Measurements from ENCODE around the gene CD248. TPM values are rescaled to one million over a fixed set of nuclear protein-coding genes. Genes with fewer than 3 reads are reported as not detected.
"Not testable (repeated sequence)": the region's sequence is repeated elsewhere in the genome, so short reads cannot be mapped to it uniquely, and the experiment has no call there.

CD248 gene
- polyA plus RNA-seq, 1 donor: 52.2 TPM

DNA sequence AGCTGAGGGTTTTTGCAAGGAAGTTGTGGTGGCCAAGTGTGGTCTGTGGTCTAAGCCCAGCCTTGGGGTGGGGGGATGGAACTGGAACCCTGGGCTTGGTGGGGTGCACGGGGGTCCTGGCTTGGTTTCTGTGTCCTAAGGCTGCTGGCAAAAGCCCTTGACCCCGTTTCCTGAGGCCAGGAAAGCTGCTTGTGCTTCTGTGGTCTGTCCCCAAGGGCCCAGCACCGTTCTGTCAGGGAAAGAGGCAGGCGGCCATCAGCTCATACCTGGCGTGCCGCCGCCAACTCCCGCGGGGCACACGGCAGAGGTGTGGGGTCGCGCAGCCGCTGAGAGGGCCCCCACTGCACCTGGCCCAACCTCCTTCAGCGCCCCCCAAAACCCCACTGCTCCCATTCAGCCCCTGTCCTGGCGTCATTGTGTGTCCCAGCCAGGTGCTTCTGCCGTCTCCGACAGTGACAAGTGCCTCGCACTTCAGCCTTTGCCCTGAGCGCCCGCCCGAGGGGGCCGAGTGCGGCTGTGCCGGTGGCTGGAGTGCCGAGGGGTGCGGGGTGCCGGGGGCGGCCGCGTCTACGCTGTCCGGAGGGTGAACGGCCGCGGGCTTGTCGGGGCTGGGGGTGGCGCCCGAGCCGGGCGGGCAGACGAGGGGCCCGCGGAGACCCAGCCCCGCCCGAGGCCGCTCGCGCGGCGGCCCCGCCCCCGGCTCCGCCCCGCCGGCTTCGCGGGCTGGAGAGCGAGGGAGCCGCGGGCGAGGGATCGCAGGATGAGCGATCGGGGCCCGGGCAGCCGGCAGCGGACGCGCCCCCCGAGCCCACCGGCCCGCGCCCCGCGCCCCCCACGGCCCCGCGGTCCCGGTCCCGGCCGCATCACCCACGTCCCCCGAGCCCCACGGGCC is 39.1 kb downstream of the CD248 start, which contains the start of gene CNIH2:
TSS of gene CNIH2 (plus strand) at position 705 of the 892 bp plus-strand sequence. CDS start 282 bp downstream, outside the sequence.
- DNase-seq: no peak

DNA sequence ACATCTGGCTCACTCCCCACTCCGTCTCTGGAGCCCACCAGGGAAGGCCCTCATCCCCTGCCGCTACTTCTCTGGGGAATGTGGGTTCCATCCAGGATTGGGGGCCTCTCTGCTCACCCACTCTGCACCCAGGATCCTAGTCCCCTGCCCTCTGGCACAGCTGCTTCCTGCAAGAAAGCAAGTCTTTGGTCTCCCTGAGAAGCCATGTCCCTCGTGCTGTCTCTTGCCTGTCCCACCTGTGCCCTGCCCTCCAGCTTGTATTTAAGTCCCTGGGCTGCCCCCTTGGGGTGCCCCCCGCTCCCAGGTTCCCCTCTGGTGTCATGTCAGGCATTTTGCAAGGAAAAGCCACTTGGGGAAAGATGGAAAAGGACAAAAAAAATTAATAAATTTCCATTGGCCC is 39.8 kb downstream of the CD248 start:
- not testable (repeated sequence) for DNase-seq

DNA sequence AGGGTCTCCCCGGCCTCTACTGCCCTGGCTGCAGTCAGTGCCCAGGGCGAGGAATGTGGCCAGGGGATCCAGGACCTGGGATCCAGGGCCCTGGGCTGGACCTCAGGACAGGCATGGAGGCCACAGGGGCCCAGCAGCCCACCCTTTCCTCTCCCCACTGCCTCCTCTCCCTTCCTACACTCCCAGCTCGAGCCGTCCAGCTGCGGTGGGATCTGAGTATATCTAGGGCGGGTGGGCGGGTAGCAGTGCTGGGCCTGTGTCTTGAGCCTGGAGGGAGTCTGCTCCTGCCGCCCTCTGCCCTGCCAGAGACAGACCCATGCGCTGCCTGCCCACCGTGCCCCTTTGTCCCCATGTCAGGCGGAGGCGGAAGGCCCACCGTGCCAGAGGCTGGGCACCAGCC is 40.2 kb downstream of the CD248 start:
- not testable (repeated sequence) for DNase-seq

DNA sequence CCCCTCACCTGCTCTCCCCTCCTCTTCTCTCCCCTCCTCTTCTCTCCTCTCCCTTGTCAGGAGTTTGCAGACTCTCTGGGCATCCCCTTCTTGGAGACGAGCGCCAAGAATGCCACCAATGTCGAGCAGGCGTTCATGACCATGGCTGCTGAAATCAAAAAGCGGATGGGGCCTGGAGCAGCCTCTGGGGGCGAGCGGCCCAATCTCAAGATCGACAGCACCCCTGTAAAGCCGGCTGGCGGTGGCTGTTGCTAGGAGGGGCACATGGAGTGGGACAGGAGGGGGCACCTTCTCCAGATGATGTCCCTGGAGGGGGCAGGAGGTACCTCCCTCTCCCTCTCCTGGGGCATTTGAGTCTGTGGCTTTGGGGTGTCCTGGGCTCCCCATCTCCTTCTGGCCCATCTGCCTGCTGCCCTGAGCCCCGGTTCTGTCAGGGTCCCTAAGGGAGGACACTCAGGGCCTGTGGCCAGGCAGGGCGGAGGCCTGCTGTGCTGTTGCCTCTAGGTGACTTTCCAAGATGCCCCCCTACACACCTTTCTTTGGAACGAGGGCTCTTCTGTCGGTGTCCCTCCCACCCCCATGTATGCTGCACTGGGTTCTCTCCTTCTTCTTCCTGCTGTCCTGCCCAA is 40.7 kb downstream of the CD248 start:
- no peak for DNase-seq

DNA sequence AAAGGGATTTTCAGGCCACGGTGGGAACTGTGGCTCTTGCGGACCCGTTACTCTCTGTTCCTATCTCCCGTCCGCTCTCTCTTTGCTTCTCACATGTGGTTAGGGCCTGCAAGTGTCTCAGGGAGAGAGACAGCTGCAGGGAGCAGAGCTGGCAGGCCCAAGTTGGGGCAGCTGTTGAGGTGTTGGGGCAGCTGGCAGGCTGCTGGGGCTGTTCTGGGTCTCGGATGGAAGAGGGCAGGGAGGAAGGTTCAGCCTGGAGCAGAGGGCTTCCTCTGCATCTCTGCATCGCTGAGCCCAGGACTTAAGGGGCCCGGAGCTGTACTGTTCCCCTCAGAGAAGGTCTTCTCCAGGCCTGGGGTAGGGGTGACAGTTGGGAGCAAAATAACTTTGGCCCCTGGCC is 41.4 kb downstream of the CD248 start:
- no peak for DNase-seq

DNA sequence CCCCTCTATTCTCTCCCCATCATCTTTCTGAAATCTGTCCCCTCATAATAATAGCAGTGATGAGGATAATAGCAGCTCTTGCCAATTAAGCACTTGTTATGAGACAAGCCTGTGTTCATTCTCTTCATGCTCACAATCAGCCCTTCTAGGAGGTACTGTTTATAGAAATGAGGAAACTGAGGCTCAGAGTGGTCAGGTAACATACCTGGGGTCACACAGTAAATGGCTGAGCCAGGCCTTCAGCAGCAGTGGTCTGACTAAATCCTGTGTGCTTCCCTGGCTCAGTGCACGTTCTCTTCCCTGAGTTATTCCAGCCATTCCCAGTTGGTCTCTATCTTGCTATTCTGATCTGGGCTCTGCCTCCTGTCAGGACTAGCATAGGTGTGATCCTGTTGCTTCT is 42.6 kb downstream of the CD248 start:
- DNase-seq: no peak

DNA sequence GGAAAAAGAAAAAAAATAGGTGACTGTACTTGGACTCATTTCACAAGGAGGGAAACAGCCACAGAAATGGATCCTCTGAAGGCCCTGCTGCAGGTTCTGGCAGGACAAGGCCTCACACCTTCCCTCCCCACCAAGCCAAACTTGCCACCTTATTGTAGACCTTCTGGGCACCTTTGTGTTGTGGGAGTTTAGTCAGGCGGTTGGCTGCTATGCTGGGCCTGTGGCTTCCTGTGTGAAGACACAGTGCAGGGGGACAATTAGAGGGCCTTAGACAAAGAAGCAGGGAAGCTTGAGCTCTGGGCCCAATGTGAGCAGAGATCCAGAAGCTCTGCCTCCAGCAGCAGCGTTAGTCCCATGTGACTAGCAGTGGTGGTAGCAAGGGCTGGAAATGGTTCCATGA is 44.2 kb downstream of the CD248 start:
- DNase-seq: no peak

DNA sequence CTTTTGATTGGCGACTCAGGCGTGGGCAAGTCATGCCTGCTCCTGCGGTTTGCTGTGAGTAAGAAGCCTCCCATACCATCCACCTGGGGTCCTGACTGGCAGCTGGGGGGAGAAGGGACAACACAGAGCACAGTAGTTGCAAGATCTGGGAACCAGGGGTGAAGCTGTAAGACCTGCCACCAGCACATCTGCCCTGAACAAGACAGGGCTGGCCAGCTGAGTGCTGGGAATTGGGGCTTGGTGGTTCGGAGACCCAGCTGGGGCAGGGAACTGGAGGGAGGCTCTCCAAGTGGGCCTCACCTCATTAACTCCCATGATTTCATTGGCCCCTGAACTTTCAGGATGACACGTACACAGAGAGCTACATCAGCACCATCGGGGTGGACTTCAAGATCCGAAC is 45.0 kb downstream of the CD248 start:
- DNase-seq: no peak

DNA sequence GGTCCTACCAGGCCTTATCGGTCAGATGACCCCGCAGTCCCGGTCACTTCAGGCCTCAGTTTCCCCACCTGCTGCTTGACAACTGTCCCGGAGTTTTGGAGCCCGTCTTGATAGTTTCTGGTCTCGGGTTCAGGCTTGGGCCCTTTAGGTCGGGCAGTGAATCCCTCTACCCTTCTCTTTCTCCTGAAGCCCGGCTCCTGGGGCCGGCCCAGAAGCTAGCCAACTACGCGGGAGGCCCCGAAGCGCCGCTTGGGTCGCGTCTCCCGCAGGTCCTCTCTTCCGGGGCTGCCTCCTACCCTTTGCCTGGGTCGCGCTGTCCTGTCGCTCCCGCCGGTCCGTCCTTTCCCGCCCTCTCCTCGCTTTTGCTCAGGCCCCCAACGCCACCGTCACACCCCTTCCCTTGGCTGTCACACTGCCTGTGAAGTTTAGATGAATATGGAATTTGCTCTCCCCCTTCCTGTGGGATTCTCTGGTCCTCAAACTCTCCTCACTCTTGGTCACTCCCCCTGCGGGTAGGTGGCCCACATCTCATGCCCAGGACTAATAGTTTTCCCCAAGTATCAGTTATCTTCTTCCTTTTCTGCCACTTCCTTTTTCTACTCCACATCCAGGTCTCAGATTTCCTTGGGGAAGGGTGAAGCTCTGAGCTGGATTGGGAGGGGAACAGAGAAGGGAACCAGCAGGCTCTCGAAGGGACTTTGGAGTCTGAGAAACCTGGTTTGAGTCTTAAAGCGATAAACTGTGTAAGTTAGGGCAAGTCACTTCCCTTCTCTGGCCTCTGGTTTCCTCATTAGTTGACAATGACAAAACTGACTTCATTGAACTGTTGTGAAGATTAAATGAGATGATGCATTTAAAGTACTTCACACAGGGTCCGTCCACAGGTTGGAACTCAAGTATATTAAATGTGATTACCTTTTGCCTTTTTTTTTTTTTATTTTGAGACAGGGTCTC is 47.6 kb downstream of the CD248 start:
- DNase-seq: no peak

DNA sequence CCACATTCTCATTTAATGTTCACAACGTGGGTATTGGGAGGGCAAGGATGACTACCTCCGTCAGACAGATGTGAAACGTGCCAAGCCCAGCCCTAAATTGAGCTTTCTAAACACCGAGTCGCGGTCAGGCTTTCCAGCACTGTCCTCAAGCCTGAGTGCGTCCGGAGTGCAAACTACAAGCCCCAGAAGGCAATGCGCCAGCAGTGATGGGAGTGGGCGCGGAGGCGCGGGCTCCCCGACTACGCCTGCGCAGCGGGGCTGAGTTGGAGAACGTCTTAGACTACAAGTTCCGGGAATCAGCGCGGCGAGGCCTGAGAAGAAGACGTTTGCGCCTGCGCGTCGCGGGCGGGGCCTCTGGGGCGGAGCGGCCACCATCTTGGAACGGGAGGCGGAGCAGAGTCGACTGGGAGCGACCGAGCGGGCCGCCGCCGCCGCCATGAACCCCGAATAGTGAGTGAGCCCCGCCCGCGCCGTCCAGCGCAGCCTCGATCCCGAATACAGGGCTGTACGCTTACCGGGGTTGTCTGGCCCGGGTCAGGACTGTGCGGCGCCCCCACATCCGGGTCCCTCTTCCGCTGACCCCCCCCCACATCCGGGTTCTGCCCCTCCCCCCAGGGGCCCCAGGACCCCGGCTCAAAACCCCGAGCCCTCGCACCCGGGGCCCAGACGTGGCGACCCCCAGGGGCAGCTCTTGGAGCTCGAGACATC is 48.4 kb downstream of the CD248 start, which contains the start of gene RAB1B:
TSS of gene RAB1B (plus strand) at position 396 of the 708 bp plus-strand sequence. CDS start at position 437, 41 bp downstream.
- peak; percentile 100 for DNase-seq

DNA sequence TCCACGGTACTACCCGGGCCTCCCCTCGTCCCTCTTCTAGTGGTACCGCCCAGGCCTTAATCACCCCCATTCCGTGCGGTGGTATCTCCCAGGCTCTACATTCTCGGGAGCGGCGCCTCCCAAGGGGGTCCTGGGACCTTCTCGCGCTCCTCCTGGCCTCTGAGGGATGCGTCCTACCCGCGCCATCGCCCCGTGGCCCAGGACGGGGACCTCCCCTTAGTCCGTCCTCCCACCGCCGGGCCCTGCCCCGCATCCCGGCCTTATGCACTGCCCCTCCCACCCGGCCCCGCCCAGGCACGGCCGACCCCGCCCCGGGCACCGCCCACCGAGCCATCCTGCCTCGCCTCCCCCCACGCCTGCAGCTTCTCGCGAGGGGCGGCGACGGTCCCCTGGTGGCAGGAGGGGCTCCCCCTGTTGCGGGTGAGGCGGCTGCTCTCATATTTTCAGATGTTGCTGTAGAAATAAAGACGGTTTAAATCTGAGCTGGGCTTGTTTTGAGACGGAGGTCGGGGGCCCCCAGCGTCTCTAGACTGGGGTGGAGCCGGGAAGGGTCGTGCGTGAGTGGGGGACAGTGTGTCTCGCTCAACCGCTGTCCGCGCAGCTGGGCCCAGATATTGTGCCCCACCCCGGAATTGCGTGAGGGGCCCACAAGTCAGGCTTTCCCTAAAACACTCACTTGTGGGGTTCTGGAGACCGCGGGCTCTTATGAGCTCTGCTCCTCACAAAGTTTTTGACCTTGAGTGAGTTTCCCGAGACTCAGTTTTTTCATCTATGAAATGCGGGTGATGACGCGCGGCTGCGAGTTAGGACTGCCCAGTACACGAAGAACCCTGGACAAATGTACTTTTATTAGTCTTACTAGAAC is 49.2 kb downstream of the CD248 start:
- peak; percentile 90 for DNase-seq

DNA sequence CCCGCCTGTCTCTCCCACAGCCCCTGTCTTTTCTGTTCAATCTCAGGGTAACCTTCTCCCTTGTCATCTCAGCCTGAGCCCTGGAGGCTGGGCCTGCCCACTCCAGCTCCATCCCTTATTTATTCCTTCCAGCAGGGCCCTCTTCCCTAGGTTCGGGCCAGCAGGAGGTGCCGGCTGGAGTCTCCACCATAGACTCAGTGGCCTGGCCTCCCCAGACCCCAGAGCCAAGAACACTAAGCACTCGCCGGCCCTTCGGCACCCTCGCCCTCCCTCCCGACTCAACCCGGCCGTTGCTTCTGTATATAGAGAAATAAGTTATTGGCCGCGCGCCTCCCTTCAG is 49.8 kb downstream of the CD248 start:
- DNase-seq: no peak

DNA sequence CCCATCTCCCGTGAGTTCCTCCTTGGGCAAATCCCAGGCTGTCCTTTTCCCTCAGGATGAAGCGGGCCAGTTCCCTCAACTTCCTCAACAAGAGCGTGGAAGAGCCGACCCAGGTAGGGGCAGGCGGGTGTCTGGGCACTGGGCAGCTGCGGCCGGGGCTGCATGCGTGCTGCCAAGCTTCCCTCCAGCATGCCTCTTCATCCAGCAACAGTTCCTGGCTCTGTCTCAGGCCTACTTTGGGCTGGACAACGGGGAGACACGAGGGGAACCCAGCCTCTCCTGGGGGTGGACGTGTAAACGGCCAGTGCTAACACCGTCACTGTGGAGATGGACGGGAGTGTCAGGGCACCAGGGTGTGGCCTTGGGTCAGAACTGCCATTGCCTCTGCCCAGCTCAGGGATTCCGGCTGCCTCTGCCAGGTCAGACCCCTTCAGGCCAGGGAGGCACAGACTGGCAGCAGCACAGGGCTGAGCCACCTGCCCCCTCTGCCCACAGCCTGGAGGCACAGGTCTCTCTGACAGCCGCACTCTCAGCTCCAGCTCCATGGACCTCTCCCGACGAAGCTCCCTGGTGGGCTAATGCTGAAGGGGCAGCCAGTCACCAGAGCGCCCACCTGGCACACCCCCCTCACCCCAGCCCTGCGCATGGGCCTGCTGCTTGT is 50.3 kb downstream of the CD248 start:
- DNase-seq: no peak

DNA sequence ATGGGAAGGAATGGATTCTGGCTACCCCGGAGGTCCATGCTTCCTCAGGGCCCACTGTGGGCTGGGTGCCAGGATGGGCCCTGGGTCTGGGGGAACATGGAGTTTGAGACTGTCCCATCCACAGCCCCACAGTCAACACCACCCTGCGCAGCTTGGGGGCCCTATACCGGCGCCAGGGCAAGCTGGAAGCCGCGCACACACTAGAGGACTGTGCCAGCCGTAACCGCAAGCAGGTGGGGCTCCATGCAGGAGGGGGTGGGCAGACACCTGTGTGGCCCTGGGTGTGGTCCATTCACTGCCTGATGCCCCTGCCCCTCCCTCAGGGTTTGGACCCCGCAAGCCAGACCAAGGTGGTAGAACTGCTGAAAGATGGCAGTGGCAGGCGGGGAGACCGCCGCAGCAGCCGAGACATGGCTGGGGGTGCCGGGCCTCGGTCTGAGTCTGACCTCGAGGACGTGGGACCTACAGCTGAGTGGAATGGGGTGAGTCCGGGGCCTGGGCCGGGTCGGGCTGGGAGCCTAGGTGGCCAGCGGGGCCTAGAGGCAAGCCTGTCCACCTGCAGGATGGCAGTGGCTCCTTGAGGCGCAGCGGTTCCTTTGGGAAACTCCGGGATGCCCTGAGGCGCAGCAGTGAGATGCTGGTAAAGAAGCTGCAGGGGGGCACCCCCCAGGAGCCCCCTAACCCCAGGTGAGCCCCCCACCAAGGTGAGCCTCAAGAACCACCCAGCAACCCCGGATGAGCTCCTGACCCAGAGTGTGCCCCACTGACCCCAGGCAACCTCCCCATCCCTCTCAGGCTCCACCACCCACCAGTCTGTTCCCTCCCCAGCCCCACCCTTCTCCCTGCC is 51.1 kb downstream of the CD248 start:
- no peak for DNase-seq

DNA sequence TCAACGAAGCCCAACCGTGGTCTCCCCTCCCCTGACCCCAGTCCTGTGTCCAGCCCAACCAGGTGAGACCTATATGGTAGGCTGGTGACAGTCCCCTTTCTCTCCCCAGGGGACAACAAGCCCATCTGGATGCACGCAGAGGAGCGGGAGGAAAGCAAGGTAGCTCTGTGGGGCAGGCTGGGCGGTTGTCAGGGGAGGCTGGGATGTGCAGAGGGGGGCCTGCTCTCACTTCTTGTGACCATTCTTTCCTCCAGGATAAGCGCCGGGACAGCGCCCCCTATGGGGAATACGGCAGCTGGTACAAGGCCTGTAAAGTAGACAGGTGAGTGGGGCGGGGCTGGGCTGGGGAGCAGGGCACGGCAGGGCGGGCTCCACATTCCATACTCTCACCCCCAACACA is 51.9 kb downstream of the CD248 start:
- no peak for DNase-seq

Measured in left kidney (tissue), 2 donors.